ENCODE measurements around the gene CALN1.

DNA sequence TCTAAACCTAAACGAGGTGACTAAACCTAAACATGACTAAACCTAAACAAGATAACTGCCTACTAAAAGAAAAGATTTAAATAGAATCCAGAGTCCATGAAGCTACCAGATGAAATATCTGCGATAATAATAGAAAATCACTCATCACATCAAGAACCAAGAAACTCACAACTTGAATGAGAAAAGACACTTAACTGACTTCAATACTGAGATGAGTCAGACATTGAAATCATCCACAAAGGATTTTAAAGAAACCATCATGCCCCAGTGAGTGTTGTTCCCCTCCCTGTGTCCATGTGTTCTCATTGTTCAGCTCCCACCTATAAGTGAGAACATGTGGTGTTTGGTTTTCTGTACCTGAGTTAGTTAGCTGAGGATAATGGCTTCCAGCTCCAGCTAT lies 416.0 kb downstream of the CALN1 start:
- TF ChIP-seq, protein P1, sequence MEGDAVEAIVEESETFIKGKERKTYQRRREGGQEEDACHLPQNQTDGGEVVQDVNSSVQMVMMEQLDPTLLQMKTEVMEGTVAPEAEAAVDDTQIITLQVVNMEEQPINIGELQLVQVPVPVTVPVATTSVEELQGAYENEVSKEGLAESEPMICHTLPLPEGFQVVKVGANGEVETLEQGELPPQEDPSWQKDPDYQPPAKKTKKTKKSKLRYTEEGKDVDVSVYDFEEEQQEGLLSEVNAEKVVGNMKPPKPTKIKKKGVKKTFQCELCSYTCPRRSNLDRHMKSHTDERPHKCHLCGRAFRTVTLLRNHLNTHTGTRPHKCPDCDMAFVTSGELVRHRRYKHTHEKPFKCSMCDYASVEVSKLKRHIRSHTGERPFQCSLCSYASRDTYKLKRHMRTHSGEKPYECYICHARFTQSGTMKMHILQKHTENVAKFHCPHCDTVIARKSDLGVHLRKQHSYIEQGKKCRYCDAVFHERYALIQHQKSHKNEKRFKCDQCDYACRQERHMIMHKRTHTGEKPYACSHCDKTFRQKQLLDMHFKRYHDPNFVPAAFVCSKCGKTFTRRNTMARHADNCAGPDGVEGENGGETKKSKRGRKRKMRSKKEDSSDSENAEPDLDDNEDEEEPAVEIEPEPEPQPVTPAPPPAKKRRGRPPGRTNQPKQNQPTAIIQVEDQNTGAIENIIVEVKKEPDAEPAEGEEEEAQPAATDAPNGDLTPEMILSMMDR (IDR thresholded peaks at IDR 0.05): no peak
- TF ChIP-seq EP300 (IDR thresholded peaks at IDR 0.05) (no peak), POLR2A (IDR thresholded peaks at IDR 0.05) (no peak)

Measured in ovary (tissue), 3 donors.